ENCODE results near the gene MAP3K12. TPM values are rescaled to one million over a fixed set of nuclear protein-coding genes. Genes with fewer than 3 reads are reported as not detected.

The MAP3K12 gene
- total RNA-seq, 2 donors from 2014 or later = 5.5 to 8.1 TPM

GRCh38 chr12:53530920-53531319 lies 31.7 kb upstream of the MAP3K12 start:
- no peak overlapping the region for H3K27ac Mint-ChIP-seq
- Histone ChIP-seq H3K27me3 (ENCODE audit: control insufficient read depth, insufficient read depth, low read length, poor library complexity, severe bottlenecking) (no peaks in the 10 kb centered on the region), H3K9me3 (ENCODE audit: control insufficient read depth, low read length) (no peaks in the 10 kb centered on the region), H3K9ac (ENCODE audit: extremely low read depth, low read length, poor library complexity, severe bottlenecking) (no peak overlapping the region), H3K36me3 (ENCODE audit: control insufficient read depth, insufficient read depth, low read length) (peaks cover 57% of the 10 kb centered on the region), H3K27ac (ENCODE audit: low read depth, low read length) (no peak overlapping the region), H3K4me1 (ENCODE audit: control insufficient read depth, insufficient read depth, low read length) (no peaks in the 10 kb centered on the region), H3K4me3 (ENCODE audit: low read length) (no peak overlapping the region)
- 90% methylated on average over 2 to 4 of the region's 4 CpGs for WGBS, 2 experiments (ENCODE audit: insufficient coverage in 1 of 2, insufficient read length in 1 of 2)
- H3K4me3 Mint-ChIP-seq = no peak overlapping the region
- no peaks in the 10 kb centered on the region for H3K9me3 Mint-ChIP-seq
- no peak for TF ChIP-seq CTCF (conservative IDR thresholded peaks at IDR 0.05)
- peaks cover 59% of the 10 kb centered on the region for H3K36me3 Mint-ChIP-seq (ENCODE audit: low read depth)
- DNase-seq = no peak
- no peaks in the 10 kb centered on the region for H3K27me3 Mint-ChIP-seq (ENCODE audit: insufficient read depth)
- H3K4me1 Mint-ChIP-seq = no peaks in the 10 kb centered on the region

GRCh38 chr12:53530061-53530460 lies 30.8 kb upstream of the MAP3K12 start:
- Mint-ChIP-seq H3K4me3 (no peak overlapping the region), H3K9me3 (no peaks in the 10 kb centered on the region), H3K36me3 (ENCODE audit: low read depth) (peaks cover 56% of the 10 kb centered on the region), H3K4me1 (no peaks in the 10 kb centered on the region), H3K27me3 (ENCODE audit: insufficient read depth) (no peaks in the 10 kb centered on the region), H3K27ac (no peak overlapping the region)
- H3K27me3 ChIP-seq (ENCODE audit: control insufficient read depth, insufficient read depth, low read length, poor library complexity, severe bottlenecking) = no peaks in the 10 kb centered on the region
- no peak overlapping the region for H3K27ac ChIP-seq (ENCODE audit: low read depth, low read length)
- H3K9ac ChIP-seq (ENCODE audit: extremely low read depth, low read length, poor library complexity, severe bottlenecking) = no peak overlapping the region
- no peaks in the 10 kb centered on the region for H3K4me1 ChIP-seq (ENCODE audit: control insufficient read depth, insufficient read depth, low read length)
- 100% methylated on average over 2 of the region's 2 CpGs for WGBS, 2 experiments (ENCODE audit: insufficient coverage in 1 of 2, insufficient read length in 1 of 2)
- no peak for DNase-seq
- no peaks in the 10 kb centered on the region for H3K9me3 ChIP-seq (ENCODE audit: control insufficient read depth, low read length)
- H3K4me3 ChIP-seq (ENCODE audit: low read length) = no peak overlapping the region
- H3K36me3 ChIP-seq (ENCODE audit: control insufficient read depth, insufficient read depth, low read length) = peaks cover 53% of the 10 kb centered on the region
- TF ChIP-seq CTCF (conservative IDR thresholded peaks at IDR 0.05) = no peak

GRCh38 chr12:53524476-53524875 lies 25.2 kb upstream of the MAP3K12 start:
- Histone ChIP-seq H3K9ac (ENCODE audit: extremely low read depth, low read length, poor library complexity, severe bottlenecking) (no peak overlapping the region), H3K4me1 (ENCODE audit: control insufficient read depth, insufficient read depth, low read length) (no peaks in the 10 kb centered on the region), H3K36me3 (ENCODE audit: control insufficient read depth, insufficient read depth, low read length) (peaks cover 55% of the 10 kb centered on the region), H3K27me3 (ENCODE audit: control insufficient read depth, insufficient read depth, low read length, poor library complexity, severe bottlenecking) (no peaks in the 10 kb centered on the region), H3K9me3 (ENCODE audit: control insufficient read depth, low read length) (no peaks in the 10 kb centered on the region), H3K27ac (ENCODE audit: low read depth, low read length) (no peak overlapping the region), H3K4me3 (ENCODE audit: low read length) (no peak overlapping the region)
- no peaks in the 10 kb centered on the region for H3K4me1 Mint-ChIP-seq
- no peaks in the 10 kb centered on the region for H3K9me3 Mint-ChIP-seq
- DNase-seq = no peak
- TF ChIP-seq CTCF (conservative IDR thresholded peaks at IDR 0.05) = no peak
- 96 to 99% methylated on average over 5 to 13 of the region's 13 CpGs for WGBS, 2 experiments (ENCODE audit: insufficient coverage in 1 of 2, insufficient read length in 1 of 2)
- H3K36me3 Mint-ChIP-seq (ENCODE audit: low read depth) = peaks cover 59% of the 10 kb centered on the region
- no peak overlapping the region for H3K27ac Mint-ChIP-seq
- H3K4me3 Mint-ChIP-seq = no peak overlapping the region
- no peaks in the 10 kb centered on the region for H3K27me3 Mint-ChIP-seq (ENCODE audit: insufficient read depth)
